Stimulated activated CD8-positive, alpha-beta memory T cell treated with anti-CD3 and anti-CD28 coated beads, Interleukin-7, amount 100 ng/mL, for 4 hours (primary cell): Measurements from ENCODE around the gene FASLG.
"Not testable (repeated sequence)": the region's sequence is repeated elsewhere in the genome, so short reads cannot be mapped to it uniquely, and the experiment has no call there.

Experiments used
- DNase-seq, 2 donors: peaks; one replicate each; pipeline ENCODE4 v3.0.0-alpha.2; 2020; ENCODE audit warnings: low read depth in 2 of 2

The FASLG gene

DNA sequence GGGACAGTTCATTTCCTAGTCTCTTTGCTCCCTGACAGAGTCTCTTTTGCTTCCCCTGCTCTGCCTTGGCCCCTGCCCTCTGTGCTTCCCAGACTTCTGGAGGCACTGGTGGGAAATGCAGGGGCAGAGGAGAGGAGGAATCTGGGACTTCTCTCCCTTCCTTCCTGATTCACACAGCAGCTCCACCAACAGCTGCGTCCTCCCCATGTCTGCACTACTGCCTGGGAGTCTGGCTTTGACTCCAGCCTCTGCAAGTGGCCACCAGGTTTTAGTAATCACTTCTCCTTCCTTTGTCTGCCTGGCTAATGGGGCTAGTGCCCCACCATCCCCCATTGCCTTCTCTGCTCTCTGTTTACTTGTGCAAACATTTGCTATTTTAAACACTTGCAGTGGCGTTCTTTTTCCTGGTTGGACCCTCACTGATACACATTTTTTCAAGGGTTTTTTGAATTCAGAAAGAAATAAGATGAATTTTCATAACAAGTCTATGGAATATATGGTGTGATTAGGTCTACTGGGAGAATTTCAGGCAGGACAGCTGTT is 21.9 kb downstream of the FASLG start:
- no peak for DNase-seq

GRCh38 chr1:172682812-172683211 is 23.9 kb downstream of the FASLG start:
- DNase-seq = no peak

DNA sequence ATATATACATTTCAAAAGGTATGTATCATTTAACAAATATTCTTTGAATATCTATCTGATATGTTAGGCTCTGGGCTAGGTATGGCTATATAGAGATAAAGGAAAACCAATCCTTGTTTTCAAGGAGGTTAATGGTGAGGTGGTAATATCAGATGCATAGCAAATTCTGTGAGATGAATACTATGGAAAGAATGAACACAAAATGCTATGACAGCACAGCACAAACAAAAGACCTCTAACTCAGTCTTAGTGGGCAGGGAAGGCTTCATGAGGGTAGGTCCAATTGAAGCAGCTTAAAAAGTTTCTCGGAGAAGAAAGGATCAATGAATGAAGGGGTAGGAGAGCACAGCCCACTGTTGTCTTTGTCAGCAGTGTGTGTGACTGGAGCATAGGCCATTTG is 27.2 kb downstream of the FASLG start:
- DNase-seq = no peak

- DNase-seq = not testable (repeated sequence)
These were observed 29.7 kb downstream of the FASLG start for GRCh38 chr1:172688428-172689085.

- not testable (repeated sequence) for DNase-seq
These were observed 32.0 kb downstream of the FASLG start for GRCh38 chr1:172690925-172691324.

DNA sequence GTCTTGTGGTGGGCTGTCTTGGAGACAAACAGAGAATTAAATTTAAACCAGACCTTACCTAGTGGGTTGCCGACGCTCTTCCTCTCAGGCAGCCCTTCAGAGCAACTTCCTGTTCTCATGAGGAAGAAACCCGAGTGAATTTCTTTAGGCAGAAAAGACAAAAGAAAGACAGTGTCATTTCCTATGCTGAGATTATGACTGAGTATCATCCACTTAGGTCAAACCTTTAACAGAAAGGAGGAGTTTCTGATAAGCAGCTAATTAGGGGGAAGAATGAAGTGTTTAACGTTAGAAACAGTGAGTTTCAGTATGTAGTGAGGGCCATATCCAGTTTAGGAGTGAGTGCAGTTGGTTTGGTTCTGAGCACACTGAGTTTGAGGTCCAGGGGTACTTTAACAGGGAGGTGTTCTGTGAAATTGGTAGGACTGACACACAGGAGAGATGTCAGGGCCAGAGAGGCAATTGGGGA is 38.7 kb downstream of the FASLG start:
- DNase-seq = no peak

GRCh38 chr1:172698224-172698623 is 39.3 kb downstream of the FASLG start:
- no peak for DNase-seq

- peak; percentile 68 to 83 for DNase-seq
These were observed 40.2 kb downstream of the FASLG start for GRCh38 chr1:172699111-172699510.

GRCh38 chr1:172699695-172700227 is 40.9 kb downstream of the FASLG start:
- no peak for DNase-seq

- no peak for DNase-seq
These were observed 41.7 kb downstream of the FASLG start for GRCh38 chr1:172700556-172700955.

GRCh38 chr1:172704001-172704400 is 45.1 kb downstream of the FASLG start:
- no peak for DNase-seq

DNA sequence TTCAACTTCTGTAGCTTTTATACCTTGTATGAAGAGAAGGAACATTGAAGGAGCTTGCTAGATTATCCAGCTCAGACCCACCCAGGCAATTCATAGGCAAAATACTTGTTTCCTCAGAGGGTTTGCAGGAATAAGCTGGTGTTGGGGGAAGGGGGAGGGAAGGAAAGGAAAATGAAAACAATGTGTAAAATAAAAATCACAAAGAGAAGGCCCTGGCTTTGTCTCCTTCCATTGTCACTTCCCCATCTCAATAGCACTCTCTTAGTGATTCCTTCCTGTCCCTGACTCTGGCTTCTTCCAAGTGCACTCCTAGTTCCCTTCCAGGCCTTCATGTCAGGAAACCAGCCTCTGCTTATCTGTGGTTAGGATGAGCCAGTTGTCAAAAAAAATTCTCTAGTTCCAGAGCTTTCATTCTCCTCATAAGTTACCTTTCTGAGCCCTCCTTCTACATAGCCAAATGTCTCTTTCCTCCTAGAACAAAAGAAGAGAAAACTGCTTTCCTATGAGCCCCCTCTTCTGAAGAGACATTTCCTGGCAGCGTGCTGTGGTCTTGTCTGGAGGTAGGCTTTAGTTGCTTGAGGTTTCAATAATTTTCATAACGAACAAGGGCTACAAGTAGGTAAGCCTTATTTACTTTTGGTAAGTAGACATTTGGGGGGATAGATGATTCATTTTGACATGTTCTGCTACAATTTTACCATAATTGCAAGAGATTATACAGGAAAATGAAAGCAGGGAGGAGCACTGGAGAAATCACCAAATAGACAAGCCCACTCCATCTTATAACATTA is 45.7 kb downstream of the FASLG start:
- DNase-seq = no peak

- DNase-seq = peak; percentile 17 to 63
These were observed 49.5 kb downstream of the FASLG start for GRCh38 chr1:172708452-172708851.

DNA sequence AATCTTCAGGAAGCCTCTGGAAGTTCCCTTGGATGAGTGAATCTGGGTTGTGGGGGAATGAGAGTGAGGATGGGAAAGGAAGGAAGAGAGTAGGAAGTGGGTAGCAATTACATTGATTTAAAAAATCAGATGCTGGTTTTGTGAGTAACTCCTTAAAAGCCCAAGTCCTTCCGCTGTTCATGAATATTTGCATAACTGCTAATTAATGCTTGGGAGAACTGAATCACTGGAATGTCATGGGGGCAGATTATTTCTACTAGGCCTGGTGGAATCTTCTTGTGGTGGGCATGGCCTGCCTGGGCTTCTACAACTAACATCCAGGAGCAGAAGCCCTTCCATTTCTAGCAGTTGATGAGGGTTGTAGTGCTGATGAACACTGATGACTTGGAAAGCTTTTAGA is 52.7 kb downstream of the FASLG start:
- no peak for DNase-seq

DNA sequence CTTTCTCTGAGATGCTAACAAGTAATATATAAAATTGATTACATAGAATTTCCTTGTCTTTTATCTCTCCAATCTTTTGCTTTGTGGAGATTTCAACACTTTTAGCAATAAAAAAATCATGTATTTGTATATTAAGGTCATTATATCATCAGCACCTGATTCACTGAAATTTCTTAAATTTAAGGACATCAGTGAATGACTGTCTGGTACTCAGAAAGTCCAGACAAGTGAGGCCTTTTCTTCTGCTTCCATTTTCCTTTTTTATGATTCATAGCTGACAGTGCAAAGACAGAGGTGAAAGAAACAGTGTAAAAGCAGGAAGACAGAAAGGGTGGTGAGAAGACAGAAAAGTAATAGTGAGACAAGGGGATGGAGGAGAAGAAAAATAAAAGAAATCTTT is 54.6 kb downstream of the FASLG start:
- no peak for DNase-seq
